ENCODE data around the gene ROBO2.

Gene ROBO2

GRCh38 chr3:77682162-77682561, 642.3 kb downstream of the ROBO2 start:
- no peak for DNase-seq (ENCODE audit: low spot score)

- DNase-seq (ENCODE audit: low spot score) = no peak
These were observed 644.2 kb downstream of the ROBO2 start for GRCh38 chr3:77684115-77684514.

GRCh38 chr3:77685713-77686112, 645.8 kb downstream of the ROBO2 start:
- no peak for DNase-seq (ENCODE audit: low spot score)

- no peak for DNase-seq (ENCODE audit: low spot score)
These were observed 646.7 kb downstream of the ROBO2 start for GRCh38 chr3:77686560-77686959.

GRCh38 chr3:77687545-77687944, 647.6 kb downstream of the ROBO2 start:
- DNase-seq (ENCODE audit: low spot score) = no peak

GRCh38 chr3:77690284-77690845, 650.5 kb downstream of the ROBO2 start:
- no peak for DNase-seq (ENCODE audit: low spot score)

- DNase-seq (ENCODE audit: low spot score) = no peak
These were observed 653.2 kb downstream of the ROBO2 start for GRCh38 chr3:77693147-77693546.

- no peak for DNase-seq (ENCODE audit: low spot score)
These were observed 659.3 kb downstream of the ROBO2 start for GRCh38 chr3:77699125-77699691.
